GM23248 (cell line): Measurements from ENCODE around the gene RFTN1. TPM values are rescaled to one million over a fixed set of nuclear protein-coding genes. Genes with fewer than 3 reads are reported as not detected.
A peak's percentile ranks its signal among the peaks of the same experiment; 100 is the strongest.

Source experiments
- DNase-seq: peaks from one replicate; pipeline ENCODE4 v3.0.0-alpha.2; 2015
- H2AFZ ChIP-seq: fragments of 200-600 bp; sonication (generic); 2 replicates; pipeline ENCODE4 v1.6.1; 2016; ENCODE audit warnings: antibody characterized with exemption
- H3F3A ChIP-seq: fragments of 200-600 bp; sonication (generic); 2 replicates; pipeline ENCODE4 v1.6.1; 2016; ENCODE audit warnings: mild to moderate bottlenecking, antibody characterized with exemption, mixed run types; ENCODE audit not compliant: insufficient read depth
- H3K27ac ChIP-seq: fragments of 200-600 bp; sonication (generic); 2 replicates; pipeline ENCODE4 v1.5.1; 2016; ENCODE audit warnings: mild to moderate bottlenecking
- H3K27me3 ChIP-seq: fragments of 200-600 bp; sonication (generic); replicated peaks from 2 replicates; pipeline ENCODE4 v1.6.1; 2016; ENCODE audit warnings: mild to moderate bottlenecking; ENCODE audit not compliant: insufficient read depth
- H3K36me3 ChIP-seq: fragments of 200-600 bp; sonication (generic); 2 replicates; pipeline ENCODE4 v1.6.1; 2016; ENCODE audit warnings: low read depth, mild to moderate bottlenecking
- H3K4me1 ChIP-seq: fragments of 200-600 bp; sonication (generic); 2 replicates; pipeline ENCODE4 v1.6.1; 2016; ENCODE audit warnings: mild to moderate bottlenecking; ENCODE audit not compliant: insufficient read depth
- H3K4me2 ChIP-seq: fragments of 200-600 bp; sonication (generic); one replicate; pipeline ENCODE4 v1.6.1; 2016; ENCODE audit warnings: mild to moderate bottlenecking; ENCODE audit not compliant: unreplicated experiment
- H3K4me3 ChIP-seq: fragments of 200-600 bp; sonication (generic); 2 replicates; pipeline ENCODE4 v1.5.1; 2016; ENCODE audit warnings: mild to moderate bottlenecking
- H3K79me2 ChIP-seq: fragments of 200-600 bp; sonication (generic); 2 replicates; pipeline ENCODE4 v1.6.1; 2016; ENCODE audit warnings: mild to moderate bottlenecking; ENCODE audit not compliant: insufficient read depth
- H3K9ac ChIP-seq: fragments of 200-600 bp; sonication (generic); 2 replicates; pipeline ENCODE4 v1.6.1; 2016; ENCODE audit warnings: mild to moderate bottlenecking
- H3K9me2 ChIP-seq: fragments of 200-600 bp; sonication (generic); 2 replicates; pipeline ENCODE4 v1.6.1; 2016; ENCODE audit warnings: mixed run types, mild to moderate bottlenecking, moderate library complexity; ENCODE audit not compliant: insufficient read depth
- H3K9me3 ChIP-seq: fragments of 200-600 bp; sonication (generic); one replicate; pipeline ENCODE4 v1.6.1; 2017; ENCODE audit warnings: low read depth
- H4K20me1 ChIP-seq: fragments of 200-600 bp; sonication (generic); 2 replicates; pipeline ENCODE4 v1.6.0; 2016; ENCODE audit not compliant: insufficient read depth
- EZH2 ChIP-seq: fragments of 200-600 bp; sonication (generic); IDR thresholded peaks from 2 replicates; pipeline ENCODE4 v1.6.1; 2018; ENCODE audit warnings: antibody characterized with exemption, mild to moderate bottlenecking; ENCODE audit not compliant: insufficient read depth, poor library complexity, severe bottlenecking
- EZH2phosphoT487 ChIP-seq: fragments of 200-600 bp; sonication (generic); IDR thresholded peaks from 2 replicates; pipeline ENCODE4 v1.6.1; 2018; ENCODE audit warnings: antibody characterized with exemption, moderate library complexity, mild to moderate bottlenecking, low read depth; ENCODE audit not compliant: insufficient read depth
- WGBS, 2 experiments: methylation state at CpG; one replicate each; pipeline ENCODE4 v1.1.6; 2015 to 2017; ENCODE audit warnings: low lambda C conversion rate in 2 of 2, low coverage in 1 of 2; ENCODE audit errors: missing lambda C conversion rate in 2 of 2; 5-methylcytosine and 5-hydroxymethylcytosine counted together
- in situ Hi-C: fragments of 300-500 bp; cut with MboI; formaldehyde crosslinking; loops from 2 replicates; pipeline ENCODE4 v1.15.0; 2020
- polyA plus RNA-seq: library from polyadenylated mRNA; unstranded; fragments of >200 nt; fragmentation: Nextera tagmentation; extraction: Ambion mirVana; gene quantifications from 2 replicates; pipeline ENCODE4 v1.2.1, GENCODE V29; 2016
- total RNA-seq: library from RNA; depleted of rRNA; stranded (reverse); fragments of >200 nt; shearing (Covaris generic); gene quantifications from 2 replicates; pipeline ENCODE4 v1.2.3, GENCODE V29; 2014

RFTN1 gene
- total and polyA plus RNA-seq, 2 experiments from 2014 or later = 43.1 to 77.7 TPM

GRCh38 chr3:16432714-16433113 is 80.8 kb downstream of the RFTN1 start:
- Histone ChIP-seq H2AFZ (no peak overlapping the region), H3F3A (peaks cover 14% of the 10 kb centered on the region), H3K27me3 (no peaks in the 10 kb centered on the region), H4K20me1 (no peaks in the 10 kb centered on the region), H3K36me3 (peaks cover 11% of the 10 kb centered on the region; the same call in 1 of the 2 replicates), H3K4me2 (no peak overlapping the region), H3K4me1 (peaks cover 16% of the 10 kb centered on the region), H3K79me2 (peaks cover 40% of the 10 kb centered on the region), H3K9ac (no peak overlapping the region), H3K27ac (no peak overlapping the region), H3K9me2 (no peaks in the 10 kb centered on the region), H3K9me3 (no peaks in the 10 kb centered on the region), H3K4me3 (no peak overlapping the region)
- DNase-seq = no peak
- no peak for TF ChIP-seq EZH2phosphoT487
- TF ChIP-seq EZH2 = no peak
- WGBS, 2 experiments = 82 to 85% methylated on average over 3 of the region's 3 CpGs
- in situ Hi-C loops = no loop called here

DNA sequence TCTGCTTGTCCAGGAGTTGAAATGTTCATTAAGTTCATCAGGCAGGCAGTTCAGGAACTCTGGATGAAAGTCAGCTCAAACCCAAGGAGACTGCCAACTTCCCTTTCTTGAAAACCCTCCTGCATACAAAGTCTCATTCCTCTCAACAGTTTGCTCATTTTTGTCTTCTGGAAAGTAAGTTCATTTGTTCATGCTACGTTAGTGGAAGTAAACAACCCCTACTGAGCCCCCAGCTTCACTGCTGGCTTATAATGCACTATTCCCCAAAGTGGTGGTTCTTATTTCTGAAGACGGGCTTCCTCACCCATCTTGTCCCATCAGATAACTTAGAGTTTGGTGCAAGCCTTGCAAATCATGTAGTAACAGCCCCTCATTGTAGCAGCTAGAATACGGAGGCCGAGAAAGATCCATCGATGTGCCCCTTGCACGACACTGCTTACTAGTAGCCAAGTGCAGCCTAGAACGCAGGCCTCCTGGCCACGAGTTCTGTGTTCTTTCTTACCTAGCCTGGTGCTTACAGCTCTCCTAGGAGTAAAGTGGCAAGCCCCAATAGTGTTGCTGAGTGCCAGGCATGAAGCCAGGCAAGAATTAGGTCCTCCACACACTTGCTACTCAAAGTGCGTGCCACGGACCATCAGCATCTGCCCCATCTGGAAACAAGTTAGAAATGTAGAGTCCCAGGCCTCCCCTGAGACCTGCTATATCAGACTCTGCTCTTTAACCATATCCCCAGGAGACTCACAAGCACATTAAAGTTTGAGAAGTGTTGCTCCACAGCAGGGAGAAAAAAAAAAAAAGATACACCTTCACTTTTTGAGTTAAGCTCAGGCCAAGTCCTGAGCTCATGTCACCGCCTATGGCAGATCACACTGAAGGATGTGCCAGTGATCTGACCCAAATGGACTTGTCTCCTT is 82.5 kb downstream of the RFTN1 start:
- H3K9me2 ChIP-seq = no peaks in the 10 kb centered on the region
- no peaks in the 10 kb centered on the region for H4K20me1 ChIP-seq
- in situ Hi-C loops = no loop called here
- no peak overlapping the region for H2AFZ ChIP-seq
- no peak overlapping the region for H3K9ac ChIP-seq
- H3F3A ChIP-seq = peaks cover 28% of the 10 kb centered on the region
- H3K27me3 ChIP-seq = no peaks in the 10 kb centered on the region
- no peak overlapping the region for H3K4me3 ChIP-seq
- 96% methylated on average over 11 of the region's 11 CpGs for WGBS, 2 experiments
- H3K36me3 ChIP-seq = peaks cover 11% of the 10 kb centered on the region; the same call in 1 of the 2 replicates
- peaks cover 29% of the 10 kb centered on the region for H3K4me1 ChIP-seq
- no peak for DNase-seq
- H3K9me3 ChIP-seq = no peaks in the 10 kb centered on the region
- H3K27ac ChIP-seq = no peak overlapping the region
- no peak for TF ChIP-seq EZH2phosphoT487
- TF ChIP-seq EZH2 = no peak
- H3K4me2 ChIP-seq = no peak overlapping the region
- peaks cover 32% of the 10 kb centered on the region for H3K79me2 ChIP-seq

GRCh38 chr3:16429086-16429485 is 84.4 kb downstream of the RFTN1 start:
- no peaks in the 10 kb centered on the region for H4K20me1 ChIP-seq
- peaks cover 48% of the 10 kb centered on the region for H3K79me2 ChIP-seq
- H3K9me2 ChIP-seq = no peaks in the 10 kb centered on the region
- in situ Hi-C loops = no loop called here
- no peaks in the 10 kb centered on the region for H3K9me3 ChIP-seq
- H3K27ac ChIP-seq = no peak overlapping the region
- peaks cover 11% of the 10 kb centered on the region; the same call in 1 of the 2 replicates for H3K36me3 ChIP-seq
- H3F3A ChIP-seq = peaks cover 28% of the 10 kb centered on the region
- H2AFZ ChIP-seq = no peak overlapping the region
- peaks cover 29% of the 10 kb centered on the region for H3K4me1 ChIP-seq
- 4 to 6% methylated on average over 1 of the region's 1 CpG for WGBS, 2 experiments
- H3K9ac ChIP-seq = no peak overlapping the region
- H3K4me3 ChIP-seq = no peak overlapping the region
- H3K4me2 ChIP-seq = peak overlapping the region; percentile 11
- no peaks in the 10 kb centered on the region for H3K27me3 ChIP-seq
- peak; percentile 48 for DNase-seq
- TF ChIP-seq EZH2 (no peak), EZH2phosphoT487 (no peak)

DNA sequence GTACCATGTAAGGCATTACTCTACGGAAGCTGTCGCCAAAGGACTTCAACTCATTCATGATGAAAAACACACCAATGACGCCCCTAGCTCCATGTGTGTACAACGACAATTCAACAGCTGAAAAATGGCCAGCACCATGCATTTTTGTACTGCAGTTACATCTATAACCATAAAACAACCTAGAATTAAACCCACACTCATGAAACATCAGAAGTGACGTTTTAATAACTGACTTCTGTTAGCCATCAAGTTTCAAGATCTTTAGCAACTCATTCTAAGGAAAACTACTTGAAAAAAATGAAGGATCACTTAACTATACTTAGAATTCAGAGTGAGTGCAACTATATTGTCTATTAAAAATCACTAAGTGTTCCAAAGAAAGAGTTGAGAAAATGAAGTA is 84.9 kb downstream of the RFTN1 start:
- TF ChIP-seq EZH2 (no peak), EZH2phosphoT487 (no peak)
- peaks cover 11% of the 10 kb centered on the region; the same call in 1 of the 2 replicates for H3K36me3 ChIP-seq
- in situ Hi-C loops = no loop called here
- H3F3A ChIP-seq = peaks cover 28% of the 10 kb centered on the region
- no peak overlapping the region for H3K9ac ChIP-seq
- H3K4me1 ChIP-seq = peaks cover 29% of the 10 kb centered on the region
- no peaks in the 10 kb centered on the region for H3K9me3 ChIP-seq
- 75 to 77% methylated on average over 5 of the region's 5 CpGs for WGBS, 2 experiments
- peaks cover 53% of the 10 kb centered on the region for H3K79me2 ChIP-seq
- no peak for DNase-seq
- no peaks in the 10 kb centered on the region for H3K27me3 ChIP-seq
- H2AFZ ChIP-seq = no peak overlapping the region
- H3K9me2 ChIP-seq = no peaks in the 10 kb centered on the region
- H3K27ac ChIP-seq = no peak overlapping the region
- no peak overlapping the region for H3K4me2 ChIP-seq
- H3K4me3 ChIP-seq = no peak overlapping the region
- no peaks in the 10 kb centered on the region for H4K20me1 ChIP-seq
